ENCODE measurements around the gene APMAP.

APMAP gene

GRCh38 chr20:24916412-24916811, 76.1 kb downstream of the APMAP start:
- no peaks in the 10 kb centered on the region for H3F3A ChIP-seq (ENCODE audit: insufficient read depth)
- no peak overlapping the region for H2AFZ ChIP-seq (ENCODE audit: low read depth, low read length, severe bottlenecking)
- H4K20me1 ChIP-seq (ENCODE audit: low read depth, low read length) = no peaks in the 10 kb centered on the region
- no peak overlapping the region for H3K4me3 ChIP-seq (ENCODE audit: insufficient read depth, low read length, poor library complexity, severe bottlenecking)
- H3K9me3 ChIP-seq (ENCODE audit: insufficient read depth, low read length) = no peaks in the 10 kb centered on the region
- H3K4me2 ChIP-seq (ENCODE audit: low read depth, low read length, poor library complexity, severe bottlenecking) = no peak overlapping the region
- H3K79me2 ChIP-seq (ENCODE audit: insufficient read depth, low read length) = no peaks in the 10 kb centered on the region
- TF ChIP-seq CTCF (IDR thresholded peaks at IDR 0.05; ENCODE audit: insufficient read depth, low read length, poor library complexity, severe bottlenecking) (no peak), EZH2phosphoT487 (conservative IDR thresholded peaks at IDR 0.05; ENCODE audit: low read length) (no peak)
- no peaks in the 10 kb centered on the region for H3K36me3 ChIP-seq (ENCODE audit: low read length)
- H3K9me2 ChIP-seq (replicated peaks; ENCODE audit: insufficient read depth, low read length) = no peaks in the 10 kb centered on the region
- H3K27me3 ChIP-seq (ENCODE audit: low read length) = no peaks in the 10 kb centered on the region
- H3K27ac ChIP-seq (ENCODE audit: low read depth, low read length) = no peak overlapping the region
- H3K9ac ChIP-seq (ENCODE audit: low read length) = no peak overlapping the region

GRCh38 chr20:24915892-24916291, 76.7 kb downstream of the APMAP start:
- no peak overlapping the region for H2AFZ ChIP-seq (ENCODE audit: low read depth, low read length, severe bottlenecking)
- no peak overlapping the region for H3K9ac ChIP-seq (ENCODE audit: low read length)
- no peaks in the 10 kb centered on the region for H3F3A ChIP-seq (ENCODE audit: insufficient read depth)
- H3K79me2 ChIP-seq (ENCODE audit: insufficient read depth, low read length) = no peaks in the 10 kb centered on the region
- H3K36me3 ChIP-seq (ENCODE audit: low read length) = no peaks in the 10 kb centered on the region
- no peak overlapping the region for H3K4me2 ChIP-seq (ENCODE audit: low read depth, low read length, poor library complexity, severe bottlenecking)
- TF ChIP-seq CTCF (IDR thresholded peaks at IDR 0.05; ENCODE audit: insufficient read depth, low read length, poor library complexity, severe bottlenecking) = no peak
- TF ChIP-seq EZH2phosphoT487 (conservative IDR thresholded peaks at IDR 0.05; ENCODE audit: low read length) = no peak
- H3K9me3 ChIP-seq (ENCODE audit: insufficient read depth, low read length) = no peaks in the 10 kb centered on the region
- no peaks in the 10 kb centered on the region for H4K20me1 ChIP-seq (ENCODE audit: low read depth, low read length)
- no peaks in the 10 kb centered on the region for H3K27me3 ChIP-seq (ENCODE audit: low read length)
- H3K27ac ChIP-seq (ENCODE audit: low read depth, low read length) = no peak overlapping the region
- no peaks in the 10 kb centered on the region for H3K9me2 ChIP-seq (replicated peaks; ENCODE audit: insufficient read depth, low read length)
- no peak overlapping the region for H3K4me3 ChIP-seq (ENCODE audit: insufficient read depth, low read length, poor library complexity, severe bottlenecking)

- Histone ChIP-seq H3K9me3 (ENCODE audit: insufficient read depth, low read length) (no peaks in the 10 kb centered on the region), H3K4me2 (ENCODE audit: low read depth, low read length, poor library complexity, severe bottlenecking) (no peak overlapping the region), H3K27me3 (ENCODE audit: low read length) (no peaks in the 10 kb centered on the region), H3K79me2 (ENCODE audit: insufficient read depth, low read length) (no peaks in the 10 kb centered on the region), H3K9ac (ENCODE audit: low read length) (no peak overlapping the region), H3K4me3 (ENCODE audit: insufficient read depth, low read length, poor library complexity, severe bottlenecking) (no peak overlapping the region), H3F3A (ENCODE audit: insufficient read depth) (no peaks in the 10 kb centered on the region), H2AFZ (ENCODE audit: low read depth, low read length, severe bottlenecking) (no peak overlapping the region), H3K9me2 (replicated peaks; ENCODE audit: insufficient read depth, low read length) (no peaks in the 10 kb centered on the region), H3K36me3 (ENCODE audit: low read length) (no peaks in the 10 kb centered on the region), H3K27ac (ENCODE audit: low read depth, low read length) (no peak overlapping the region), H4K20me1 (ENCODE audit: low read depth, low read length) (no peaks in the 10 kb centered on the region)
- TF ChIP-seq CTCF (IDR thresholded peaks at IDR 0.05; ENCODE audit: insufficient read depth, low read length, poor library complexity, severe bottlenecking) (no peak), EZH2phosphoT487 (conservative IDR thresholded peaks at IDR 0.05; ENCODE audit: low read length) (no peak)
These were observed 77.1 kb downstream of the APMAP start for GRCh38 chr20:24915440-24915839.
